Activated CD4-positive, alpha-beta T cell treated with anti-CD3 and anti-CD28 coated beads for 36 hours (primary cell): ENCODE results near the gene CMKLR1. TPM values are rescaled to one million over a fixed set of nuclear protein-coding genes. Genes with fewer than 3 reads are reported as not detected.

Source experiments
- ATAC-seq: fragments of 200-7000 bp; cut with Tn5 transposase; one replicate; pipeline ENCODE4 v1.10.0; 2021; ENCODE audit warnings: mild to moderate bottlenecking, moderate library complexity
- CTCF ChIA-PET: fragments of 350-600 bp; sonication (Branson Sonifier 250); formaldehyde crosslinking; loops from one replicate; lab custom pipeline; 2021; ENCODE audit warnings: antibody characterized with exemption; lab: Charles Lee
- POLR2A ChIA-PET: fragments of 350-600 bp; sonication (Branson Sonifier 250); formaldehyde crosslinking; loops from one replicate; lab custom pipeline; 2021; ENCODE audit warnings: antibody characterized with exemption, inconsistent platforms; lab: Charles Lee
- DNase-seq: peaks from one replicate; pipeline ENCODE4 v3.0.0-alpha.2; 2020
- H3K27ac Mint-ChIP-seq: one replicate; pipeline ENCODE4 v1.8.0; 2021; ENCODE audit warnings: mixed read lengths
- H3K27me3 Mint-ChIP-seq: one replicate; pipeline ENCODE4 v1.8.0; 2021; ENCODE audit warnings: mixed read lengths
- H3K36me3 Mint-ChIP-seq: one replicate; pipeline ENCODE4 v1.8.0; 2021; ENCODE audit warnings: low read depth, mixed read lengths
- H3K4me1 Mint-ChIP-seq: one replicate; pipeline ENCODE4 v1.8.0; 2021; ENCODE audit warnings: mixed read lengths
- H3K4me3 Mint-ChIP-seq: one replicate; pipeline ENCODE4 v1.8.0; 2021; ENCODE audit warnings: mild to moderate bottlenecking, moderate library complexity, mixed read lengths
- H3K9me3 Mint-ChIP-seq: one replicate; pipeline ENCODE4 v1.8.0; 2021; ENCODE audit warnings: low read depth, mixed read lengths
- intact Hi-C, 2 experiments: fragments of 100-400 bp; cut with DNase I in 1 of 2; cut with micrococcal nuclease in 1 of 2; formaldehyde crosslinking; loops; one replicate each; pipeline versions ENCODE4 v1.14.2 to v1.15.1; 2022 to 2024; cut with DNase I, micrococcal nuclease
- total RNA-seq, 2 experiments: library from RNA; stranded (reverse); gene quantifications; one replicate each; pipeline ENCODE4 v1.2.3, GENCODE V29; 2021

The CMKLR1 gene
- total RNA-seq, 2 experiments from 2014 or later, result not detected

DNA sequence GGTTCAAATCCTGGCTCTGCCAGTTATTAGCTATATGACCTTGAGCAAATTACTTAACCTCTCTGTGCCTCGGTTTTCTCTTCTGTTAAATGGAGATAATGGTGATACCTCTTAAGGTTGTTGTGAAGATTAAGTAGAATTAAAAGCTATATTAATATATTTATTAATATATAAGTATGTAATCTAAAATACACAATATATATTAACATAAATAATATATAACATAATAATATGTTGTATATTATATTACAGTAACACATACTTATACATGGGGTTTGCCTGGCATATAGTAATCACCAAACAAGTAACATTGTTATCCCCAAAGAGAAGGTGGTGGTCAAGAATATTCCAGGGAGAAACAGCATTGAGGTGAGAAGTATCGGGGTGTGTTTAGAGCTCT lies 92.0 kb downstream of the CMKLR1 start:
- no peak for ATAC-seq
- Mint-ChIP-seq H3K27ac (no peak overlapping the region), H3K27me3 (peaks cover 5% of the 10 kb centered on the region), H3K4me1 (no peaks in the 10 kb centered on the region), H3K9me3 (no peaks in the 10 kb centered on the region), H3K4me3 (no peak overlapping the region), H3K36me3 (no peaks in the 10 kb centered on the region)
- ChIA-PET POLR2A (no interaction called here), CTCF (no interaction called here)
- no peak for DNase-seq
- intact Hi-C loops, result no loop called here

DNA sequence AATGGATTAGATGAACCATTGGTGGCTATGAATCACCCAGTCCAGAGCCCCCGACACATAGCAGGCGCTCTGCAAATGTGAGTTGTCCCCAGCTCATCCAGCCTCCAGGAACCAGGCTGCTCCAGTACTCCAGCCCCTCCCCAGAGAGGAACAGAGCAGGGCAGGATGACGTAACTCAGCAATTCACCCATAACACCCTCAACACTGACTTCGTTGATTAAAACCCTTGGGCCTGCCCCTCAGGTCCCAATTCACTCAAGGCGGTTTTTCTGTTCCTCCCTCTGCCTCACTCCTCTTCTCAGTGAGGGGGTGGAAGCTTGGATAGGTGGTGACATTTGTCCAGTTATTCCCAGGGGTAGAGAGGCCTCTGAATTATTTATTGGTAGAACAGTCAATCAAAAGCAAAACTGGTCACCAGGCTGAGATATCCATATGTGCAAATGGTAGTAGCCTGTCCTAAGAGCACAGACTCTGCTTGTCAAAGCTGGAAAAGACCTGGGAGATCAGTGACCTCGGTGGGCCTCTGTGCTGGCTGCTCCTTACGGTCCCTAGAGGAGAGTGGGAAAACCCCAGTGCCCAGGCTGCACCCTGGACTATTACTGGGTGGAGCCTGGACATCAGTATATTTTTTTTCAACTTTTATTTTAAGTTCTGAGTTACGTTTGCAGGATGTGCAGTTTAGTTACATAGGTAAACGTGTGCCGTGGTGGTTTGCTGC lies 97.0 kb downstream of the CMKLR1 start:
- H3K9me3 Mint-ChIP-seq, result no peaks in the 10 kb centered on the region
- DNase-seq (no peak), ATAC-seq (no peak)
- CTCF ChIA-PET, result no interaction called here
- no peaks in the 10 kb centered on the region for H3K36me3 Mint-ChIP-seq
- POLR2A ChIA-PET, result no interaction called here
- H3K27ac Mint-ChIP-seq, result no peak overlapping the region
- H3K4me3 Mint-ChIP-seq, result no peak overlapping the region
- intact Hi-C loops, result no loop called here
- H3K27me3 Mint-ChIP-seq, result peaks cover 17% of the 10 kb centered on the region
- H3K4me1 Mint-ChIP-seq, result no peaks in the 10 kb centered on the region

DNA sequence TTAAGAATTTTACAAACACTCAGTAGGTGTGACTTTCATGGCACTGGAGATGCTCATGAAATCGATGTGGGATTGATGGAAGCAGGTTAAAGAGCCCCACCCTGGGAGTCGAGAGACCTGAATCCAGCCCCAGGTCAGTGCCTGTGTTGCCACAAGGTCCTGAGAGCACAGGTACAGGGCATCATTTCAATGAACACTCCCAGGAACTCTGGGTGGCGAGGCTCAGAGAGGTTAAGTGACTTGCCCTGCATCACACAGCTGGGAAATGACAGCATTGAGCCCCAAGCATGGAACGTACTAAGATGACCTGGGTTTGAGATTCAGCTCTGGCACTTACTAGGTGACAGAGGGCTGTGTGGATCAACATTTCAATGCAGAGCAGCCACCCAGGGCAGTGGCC lies 98.2 kb downstream of the CMKLR1 start:
- no peaks in the 10 kb centered on the region for H3K9me3 Mint-ChIP-seq
- no peak for DNase-seq
- intact Hi-C loops, result no loop called here

DNA sequence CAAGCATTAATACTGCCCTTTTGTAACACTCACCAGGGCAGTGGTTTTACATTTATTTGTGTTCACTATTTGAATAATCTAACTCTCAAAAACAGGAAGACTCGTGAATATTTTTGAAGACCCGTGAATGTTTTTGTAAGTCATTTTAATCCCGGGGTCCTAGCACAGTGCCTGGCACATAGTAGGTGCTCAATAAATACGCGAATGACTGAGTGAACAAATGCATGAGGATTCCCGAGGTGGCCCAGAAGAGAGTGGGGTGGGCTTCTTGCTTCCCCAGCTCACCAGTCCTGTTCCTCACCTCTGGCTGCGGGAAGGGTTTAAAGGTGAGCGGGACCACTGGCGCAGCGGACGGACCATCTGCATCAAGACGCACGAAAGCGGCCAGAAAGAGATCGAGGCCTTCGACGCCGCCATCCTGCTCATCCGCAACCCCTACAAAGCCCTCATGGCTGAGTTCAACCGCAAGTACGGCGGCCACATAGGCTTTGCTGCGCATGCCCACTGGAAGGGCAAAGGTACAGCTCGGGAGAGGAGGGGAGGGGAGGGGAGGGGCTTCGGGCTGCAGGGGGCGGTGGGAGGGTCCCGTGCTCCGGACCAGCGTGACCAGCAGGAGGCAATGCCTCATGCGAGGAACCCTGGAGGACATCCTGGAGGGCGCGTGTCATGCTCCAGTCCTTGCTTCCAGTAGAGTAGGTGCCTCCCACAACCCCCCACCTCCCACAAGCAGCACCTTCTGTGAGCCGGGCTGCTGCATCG lies 98.9 kb downstream of the CMKLR1 start:
- DNase-seq (no peak), ATAC-seq (no peak)
- Mint-ChIP-seq H3K27me3 (peaks cover 21% of the 10 kb centered on the region), H3K4me3 (no peak overlapping the region), H3K36me3 (no peaks in the 10 kb centered on the region), H3K9me3 (no peaks in the 10 kb centered on the region), H3K4me1 (no peaks in the 10 kb centered on the region), H3K27ac (no peak overlapping the region)
- intact Hi-C loops, result no loop called here
- POLR2A ChIA-PET, result no interaction called here
- CTCF ChIA-PET, result no interaction called here

More for the DNA sequence above, 98.2 kb downstream of the CMKLR1 start:
- no peaks in the 10 kb centered on the region for H3K4me1 Mint-ChIP-seq
- CTCF ChIA-PET, result no interaction called here
- H3K27me3 Mint-ChIP-seq, result peaks cover 20% of the 10 kb centered on the region
- POLR2A ChIA-PET, result no interaction called here
- no peaks in the 10 kb centered on the region for H3K36me3 Mint-ChIP-seq
- no peak overlapping the region for H3K27ac Mint-ChIP-seq
- H3K4me3 Mint-ChIP-seq, result no peak overlapping the region
- no peak for ATAC-seq

DNA sequence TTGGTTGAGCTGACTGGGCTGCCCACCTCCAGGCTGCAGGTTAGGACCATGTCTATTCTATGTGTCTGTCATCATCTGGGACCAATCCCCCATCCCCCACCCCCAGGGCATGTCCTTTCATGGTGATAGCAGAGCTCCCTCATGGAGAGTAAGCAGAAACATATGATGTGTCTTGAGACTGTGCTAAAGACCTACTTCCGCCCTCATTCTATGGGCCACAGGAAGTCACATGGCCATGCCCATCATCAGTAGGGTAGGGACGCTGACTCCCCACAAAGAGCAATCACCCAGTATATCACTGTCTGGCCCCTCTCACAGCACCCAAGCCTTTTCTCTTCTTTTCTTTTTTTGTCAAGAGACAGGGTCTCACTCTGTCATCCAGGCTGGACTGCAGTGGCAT lies 99.7 kb downstream of the CMKLR1 start:
- no peak for ATAC-seq
- no peak for DNase-seq
- H3K4me1 Mint-ChIP-seq, result no peaks in the 10 kb centered on the region

DNA sequence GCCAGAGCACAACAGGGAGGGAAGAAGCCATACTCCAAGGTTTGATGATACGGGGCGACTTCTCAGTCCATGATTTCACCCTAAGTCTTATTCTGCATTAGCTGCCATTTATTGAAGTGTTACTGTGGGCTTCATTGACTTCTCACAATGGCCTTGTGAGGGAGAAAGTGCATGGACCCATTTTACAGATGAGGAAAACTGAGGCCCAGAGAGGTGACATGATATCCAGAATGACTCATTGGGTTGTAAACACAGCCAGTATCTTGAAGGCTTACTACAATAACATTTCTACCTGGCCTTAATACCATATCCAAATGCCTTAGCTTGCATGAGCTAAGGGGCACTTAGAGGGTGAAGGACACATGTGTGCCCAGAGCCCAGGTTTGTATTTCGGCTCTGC lies 100.6 kb downstream of the CMKLR1 start:
- intact Hi-C loops, result no loop called here
- no peak for DNase-seq
- Mint-ChIP-seq H3K4me1 (no peaks in the 10 kb centered on the region), H3K27me3 (peaks cover 21% of the 10 kb centered on the region), H3K4me3 (no peak overlapping the region), H3K9me3 (no peaks in the 10 kb centered on the region), H3K27ac (no peak overlapping the region), H3K36me3 (no peaks in the 10 kb centered on the region)
- POLR2A ChIA-PET, result no interaction called here
- no peak for ATAC-seq
- CTCF ChIA-PET, result interaction anchor here (0.7 to 1.0 kb wide), 2 partner anchors 101 to 254 kb away, joined by 3 to 4 read pairs; no protein-coding TSS in a partner anchor

More for the DNA sequence above, 99.7 kb downstream of the CMKLR1 start:
- POLR2A ChIA-PET, result no interaction called here
- H3K27me3 Mint-ChIP-seq, result peaks cover 21% of the 10 kb centered on the region
- CTCF ChIA-PET, result no interaction called here
- no peak overlapping the region for H3K27ac Mint-ChIP-seq
- H3K9me3 Mint-ChIP-seq, result no peaks in the 10 kb centered on the region
- intact Hi-C loops, result no loop called here
- no peak overlapping the region for H3K4me3 Mint-ChIP-seq
- no peaks in the 10 kb centered on the region for H3K36me3 Mint-ChIP-seq

Other genes starting within 250 kb of the CMKLR1 start
- not detected for gene WSCD2, start 210.0 kb downstream of the CMKLR1 start, total RNA-seq
- 1 to 10 TPM; 3.5 to 4.5 TPM for gene FICD, start 176.0 kb upstream of the CMKLR1 start, total RNA-seq
- 10 to 100 TPM; 69.3 to 87.1 TPM for gene SART3, start 221.9 kb upstream of the CMKLR1 start, total RNA-seq
- 10 to 100 TPM; 67.3 to 83.8 TPM for gene ISCU, start 223.3 kb upstream of the CMKLR1 start, total RNA-seq